Tongue (tissue), 2 donors: ENCODE results near the gene CTDNEP1. TPM values are rescaled to one million over a fixed set of nuclear protein-coding genes. Genes with fewer than 3 reads are reported as not detected.

Experiments
- DNase-seq: peaks from one replicate; pipeline ENCODE4 v3.0.0-alpha.2; 2015
- total RNA-seq: library from RNA; depleted of rRNA; stranded (reverse); fragments of >200 nt; gene quantifications from one replicate; pipeline ENCODE4 v1.2.3, GENCODE V29; 2014

The CTDNEP1 gene
- total RNA-seq, 1 donor from 2014 or later = 63.6 TPM

DNA sequence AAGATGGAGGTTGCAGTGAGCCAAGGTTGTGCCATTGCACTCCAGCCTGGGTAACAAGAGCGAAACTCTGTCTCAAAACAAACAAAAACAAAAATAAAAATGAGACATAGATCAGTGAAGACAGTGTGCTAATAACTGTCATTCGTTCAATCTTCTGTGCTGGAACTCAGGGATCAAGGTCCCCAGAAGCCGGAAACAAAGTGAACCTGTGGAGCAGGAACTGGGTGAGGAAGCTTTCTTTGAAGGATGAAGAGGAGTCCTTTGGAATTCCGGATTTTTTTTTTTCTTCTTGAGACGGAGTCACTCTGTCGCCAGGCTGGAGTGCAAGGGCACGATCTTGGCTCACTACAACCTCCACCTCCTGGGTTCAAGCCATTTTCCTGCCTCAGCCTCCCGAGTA, 27.9 kb upstream of the CTDNEP1 start:
- no peak for DNase-seq

DNA sequence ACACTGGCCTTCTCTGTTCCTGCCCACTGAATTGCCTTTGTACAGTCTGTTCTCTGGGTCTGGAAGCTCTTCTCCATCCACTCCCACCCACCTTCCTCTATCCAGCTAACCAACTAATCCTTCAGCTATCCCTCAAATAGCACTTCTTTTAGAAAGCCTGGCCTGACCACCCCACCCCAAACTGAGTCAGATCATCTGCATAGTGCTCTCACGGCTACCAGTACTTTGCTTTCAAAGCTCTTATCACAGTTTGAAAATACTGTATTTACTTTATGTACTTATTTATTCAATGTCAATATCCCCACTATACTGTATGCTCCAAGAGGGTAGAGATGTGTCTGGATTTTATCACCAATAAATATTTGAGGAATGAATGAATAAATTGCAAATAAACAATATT, 15.2 kb upstream of the CTDNEP1 start:
- DNase-seq = no peak

GRCh38 chr17:7263801-7264078, 12.2 kb upstream of the CTDNEP1 start:
- DNase-seq = no peak

DNA sequence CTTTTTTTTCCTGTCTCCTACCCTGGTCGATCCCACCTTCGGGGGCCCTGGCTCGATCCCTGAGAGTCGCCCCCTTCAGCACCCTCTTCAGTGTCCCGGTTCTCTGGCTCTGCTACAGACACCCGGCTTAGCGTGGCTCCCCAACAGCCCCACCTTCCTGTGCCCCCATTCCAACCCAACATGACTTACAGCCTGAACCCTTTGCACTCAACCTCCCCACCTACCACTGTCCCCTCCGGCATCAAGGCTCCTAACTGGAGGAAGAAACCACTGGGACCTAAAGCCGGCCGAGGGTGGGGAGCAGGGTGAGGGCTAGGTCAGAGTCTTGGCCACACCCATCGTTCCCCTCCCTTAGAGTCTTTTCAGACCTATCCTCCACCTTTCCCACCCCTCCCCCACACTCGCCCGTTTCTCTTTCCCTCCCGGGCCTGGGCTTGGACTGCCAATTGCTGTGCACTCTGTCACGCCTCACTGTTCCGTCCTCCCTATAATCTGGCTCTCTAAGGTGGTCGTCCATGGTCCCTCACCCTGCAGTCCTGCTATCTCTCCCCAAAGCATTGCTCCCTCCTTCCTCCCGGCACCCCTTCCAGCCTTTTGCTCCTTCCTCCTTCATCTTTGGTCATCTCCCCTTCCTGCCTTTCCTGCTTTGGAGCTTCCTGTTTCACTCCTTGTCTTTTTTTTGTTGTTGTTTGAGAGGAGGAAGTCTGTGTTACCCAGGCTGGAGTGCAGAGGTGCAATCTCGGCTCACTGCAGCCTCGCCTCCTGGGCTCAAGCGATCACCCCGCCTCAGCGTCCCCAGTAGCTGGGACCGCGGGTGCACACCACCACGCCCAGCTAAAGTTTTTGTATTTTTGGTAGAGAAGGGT, 11.6 kb upstream of the CTDNEP1 start:
- no peak for DNase-seq

GRCh38 chr17:7262192-7262934, 10.8 kb upstream of the CTDNEP1 start, which contains the start of gene CLDN7:
CLDN7 (minus strand) TSS chr17:7262478; CDS start chr17:7262043, 435 bp downstream.
- DNase-seq = no peak

DNA sequence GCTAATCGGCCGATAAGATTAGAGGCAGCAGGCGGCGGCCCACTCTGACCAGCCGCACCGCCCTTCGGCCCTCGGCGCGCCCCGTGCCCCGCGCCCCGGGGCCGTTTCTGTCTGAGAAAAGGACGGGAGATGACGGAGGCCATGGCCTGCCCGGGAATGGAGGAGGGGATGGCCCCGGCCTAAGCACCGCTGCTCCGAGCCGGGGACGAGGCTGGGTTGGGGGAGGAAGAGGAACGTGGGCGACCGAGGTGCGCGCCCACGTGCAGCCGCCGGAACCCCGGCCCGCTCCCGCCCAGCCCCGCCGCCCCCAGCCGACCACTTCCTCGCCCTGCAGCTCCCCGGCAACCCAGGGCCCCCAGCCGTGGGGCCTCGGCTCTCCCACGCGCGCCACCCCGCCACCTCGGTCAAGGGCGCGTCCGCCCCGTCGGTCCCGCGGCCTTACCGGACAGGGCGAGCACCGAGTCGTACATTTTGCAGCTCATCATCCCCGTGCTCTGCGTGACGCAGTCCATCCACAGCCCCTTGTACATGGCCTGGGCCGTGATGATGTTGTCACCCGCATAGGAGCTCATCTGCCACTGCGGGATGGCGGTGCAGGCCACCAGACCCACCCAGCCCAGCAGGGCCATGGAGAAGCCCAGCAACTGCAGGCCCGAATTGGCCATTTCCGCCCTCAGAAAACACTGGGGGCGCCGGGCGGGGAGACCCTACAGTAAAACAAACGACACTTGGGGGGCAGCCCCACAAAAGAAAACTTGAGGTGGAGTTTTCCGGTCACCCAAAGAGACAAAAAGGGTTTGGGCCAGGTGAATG, 10.1 kb upstream of the CTDNEP1 start:
- no peak for DNase-seq

DNA sequence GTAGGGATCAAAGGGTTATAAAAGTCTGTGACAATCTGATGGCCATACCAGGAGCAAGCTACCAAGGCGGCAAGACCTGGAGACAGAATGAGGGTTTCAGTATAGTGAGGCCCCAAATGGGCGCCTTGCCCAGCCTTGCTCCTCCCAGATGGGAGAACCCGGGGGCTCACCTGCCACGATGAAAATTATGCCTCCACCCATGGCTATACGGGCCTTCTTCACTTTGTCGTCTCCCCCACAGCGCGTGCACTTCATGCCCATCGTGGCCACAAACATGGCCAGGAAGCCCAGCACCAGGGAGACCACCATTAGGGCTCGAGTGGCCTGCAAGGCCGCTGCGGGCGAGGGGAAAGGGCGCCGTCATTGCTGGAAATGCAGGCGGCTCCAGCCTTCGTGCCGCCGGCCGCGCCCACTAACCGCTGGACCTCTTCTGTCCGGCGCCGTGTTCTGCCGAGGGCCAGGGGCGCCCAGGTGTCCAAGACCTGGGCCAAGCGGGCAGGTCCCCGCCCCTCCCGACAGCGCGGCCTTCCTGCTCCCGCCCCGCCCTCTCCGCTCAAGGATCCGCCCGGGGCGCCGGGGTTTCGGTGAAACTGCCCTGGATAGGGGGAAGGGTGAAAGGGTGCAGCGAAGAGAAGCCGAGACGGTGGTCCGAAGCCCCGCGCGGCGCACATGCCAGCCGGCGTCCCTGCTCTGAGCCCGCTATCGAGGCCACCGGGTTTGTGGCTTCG, 9.3 kb upstream of the CTDNEP1 start:
- DNase-seq = no peak

- DNase-seq = no peak
Observed at GRCh38 chr17:7260151-7260550, 8.6 kb upstream of the CTDNEP1 start.

- no peak for DNase-seq
Observed at GRCh38 chr17:7259555-7259889, 8.0 kb upstream of the CTDNEP1 start.

GRCh38 chr17:7258731-7259554, 7.4 kb upstream of the CTDNEP1 start:
- DNase-seq = no peak

GRCh38 chr17:7256766-7257456, 5.4 kb upstream of the CTDNEP1 start:
- no peak for DNase-seq

DNA sequence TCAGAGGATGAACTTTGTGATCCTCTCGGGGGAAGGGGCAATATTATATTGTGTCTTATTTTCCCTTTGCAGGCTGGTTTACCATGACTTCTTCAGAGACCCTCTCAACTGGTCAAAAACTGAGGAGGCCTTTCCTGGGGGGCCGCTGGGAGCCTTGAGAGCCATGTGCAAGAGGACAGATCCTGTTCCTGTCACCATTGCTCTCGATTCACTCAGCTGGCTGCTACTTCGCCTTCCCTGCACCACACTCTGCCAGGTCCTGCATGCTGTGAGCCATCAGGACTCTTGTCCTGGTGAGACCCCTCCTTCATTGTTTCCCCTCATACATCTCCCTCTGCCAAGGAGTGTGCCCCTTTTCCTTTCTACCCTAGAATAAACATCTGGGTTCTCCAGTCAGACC, 3.0 kb upstream of the CTDNEP1 start:
- DNase-seq = no peak

GRCh38 chr17:7253082-7253481, 1.5 kb upstream of the CTDNEP1 start:
- DNase-seq = no peak

GRCh38 chr17:7252176-7253043, 876 bp upstream of the CTDNEP1 start, which contains the start of gene ELP5:
ELP5 (plus strand) TSS chr17:7252215; CDS start chr17:7252551, 336 bp downstream.
- DNase-seq = peak; percentile 97

GRCh38 chr17:7250695-7251627, 573 bp downstream of the CTDNEP1 start:
- DNase-seq = peak; percentile 45

GRCh38 chr17:7249830-7250229, 1.7 kb downstream of the CTDNEP1 start:
- no peak for DNase-seq

GRCh38 chr17:7249214-7249613, 2.3 kb downstream of the CTDNEP1 start:
- DNase-seq = no peak

- peak; percentile 65 for DNase-seq
Observed at GRCh38 chr17:7248796-7249195, 2.7 kb downstream of the CTDNEP1 start.
